SK-N-SH treated with all-trans-retinoic acid at 6 μM for 48 hours (cell line): ENCODE measurements around the gene GID4.
A peak's percentile ranks its signal among the peaks of the same experiment; 100 is the strongest.

ENCODE experiments used
- ATAC-seq: fragments of 200-7000 bp; cut with Tn5 transposase; 3 replicates; pipeline ENCODE4 v1.9.1; 2020; ENCODE audit warnings: mild to moderate bottlenecking, moderate library complexity
- ARNTL ChIP-seq: fragments of 450-650 bp; formaldehyde crosslinking; IDR thresholded peaks from 2 replicates; pipeline ENCODE4 v1.5.0; 2020; ENCODE audit warnings: low read depth, mild to moderate bottlenecking, moderate library complexity, borderline replicate concordance
- BACH2 ChIP-seq: fragments of 250-450 bp; sonication (Bioruptor Pico); IDR thresholded peaks from 2 replicates; pipeline ENCODE4 v1.9.0; 2021; ENCODE audit warnings: mild to moderate bottlenecking, borderline replicate concordance
- CREB5 ChIP-seq: fragments of 250-450 bp; sonication (Bioruptor Pico); IDR thresholded peaks from 2 replicates; pipeline ENCODE4 v1.5.1; 2020; ENCODE audit warnings: low read depth, mild to moderate bottlenecking, moderate library complexity
- CSDC2 ChIP-seq: fragments of 250-450 bp; sonication (Bioruptor Pico); IDR thresholded peaks from 2 replicates; pipeline ENCODE4 v1.5.0; 2020; ENCODE audit warnings: mild to moderate bottlenecking, moderate library complexity
- CSRNP3 ChIP-seq: fragments of 250-450 bp; sonication (Bioruptor Pico); IDR thresholded peaks from 2 replicates; pipeline ENCODE4 v1.5.1; 2021; ENCODE audit warnings: mild to moderate bottlenecking, moderate library complexity
- ESRRG ChIP-seq: fragments of 250-450 bp; sonication (Bioruptor Pico); IDR thresholded peaks from 2 replicates; pipeline ENCODE4 v1.6.1; 2021; ENCODE audit warnings: mild to moderate bottlenecking
- GLIS3 ChIP-seq: fragments of 250-450 bp; sonication (Bioruptor Pico); IDR thresholded peaks from 2 replicates; pipeline ENCODE4 v1.5.0; 2020; ENCODE audit warnings: mild to moderate bottlenecking, moderate library complexity
- ISL1 ChIP-seq: fragments of 250-450 bp; sonication (Bioruptor Pico); IDR thresholded peaks from 2 replicates; pipeline ENCODE4 v2.1.2; 2022; ENCODE audit warnings: mild to moderate bottlenecking, moderate library complexity
- OSR1 ChIP-seq: fragments of 250-450 bp; sonication (Bioruptor Pico); IDR thresholded peaks from 2 replicates; pipeline ENCODE4 v1.8.0; 2022; ENCODE audit warnings: moderate library complexity, mild to moderate bottlenecking, inconsistent platforms
- POU6F1 ChIP-seq: fragments of 250-450 bp; sonication (Bioruptor Pico); IDR thresholded peaks from 2 replicates; pipeline ENCODE4 v1.8.0; 2021; ENCODE audit warnings: low read depth, mild to moderate bottlenecking, moderate library complexity, borderline replicate concordance
- PPARA ChIP-seq: fragments of 250-450 bp; sonication (Bioruptor Pico); IDR thresholded peaks from 2 replicates; pipeline ENCODE4 v1.5.0; 2020; ENCODE audit warnings: mild to moderate bottlenecking, borderline replicate concordance
- RARB ChIP-seq: fragments of 250-450 bp; sonication (Bioruptor Pico); IDR thresholded peaks from 2 replicates; pipeline ENCODE4 v1.8.0; 2021; ENCODE audit warnings: mild to moderate bottlenecking, moderate library complexity
- SNAI2 ChIP-seq: fragments of 250-450 bp; sonication (Bioruptor Pico); IDR thresholded peaks from 2 replicates; pipeline ENCODE4 v1.5.0; 2020; ENCODE audit warnings: mild to moderate bottlenecking, moderate library complexity
- TCF4 ChIP-seq: fragments of 250-450 bp; sonication (Bioruptor Pico); IDR thresholded peaks from 2 replicates; pipeline ENCODE4 v1.8.0; 2021; ENCODE audit warnings: mild to moderate bottlenecking, moderate library complexity, borderline replicate concordance
- TOX ChIP-seq: fragments of 250-450 bp; sonication (Bioruptor Pico); IDR thresholded peaks from 2 replicates; pipeline ENCODE4 v1.8.0; 2021; ENCODE audit warnings: mild to moderate bottlenecking, moderate library complexity, borderline replicate concordance
- TSHZ2 ChIP-seq: fragments of 250-450 bp; sonication (Bioruptor Pico); IDR thresholded peaks from 2 replicates; pipeline ENCODE4 v1.5.0; 2020; ENCODE audit warnings: mild to moderate bottlenecking, moderate library complexity
- ZC3H10 ChIP-seq: fragments of 250-450 bp; sonication (Bioruptor Pico); IDR thresholded peaks from 2 replicates; pipeline ENCODE4 v1.5.1; 2021; ENCODE audit warnings: mild to moderate bottlenecking, moderate library complexity
- ZFP3 ChIP-seq: fragments of 250-450 bp; sonication (Bioruptor Pico); IDR thresholded peaks from 2 replicates; pipeline ENCODE4 v1.5.0; 2020; ENCODE audit warnings: mild to moderate bottlenecking, moderate library complexity
- ZFP30 ChIP-seq: fragments of 450-650 bp; formaldehyde crosslinking; IDR thresholded peaks from 2 replicates; pipeline ENCODE4 v1.5.0; 2022; ENCODE audit warnings: mild to moderate bottlenecking, moderate library complexity
- ZNF565 ChIP-seq: fragments of 450-650 bp; formaldehyde crosslinking; conservative IDR thresholded peaks from 2 replicates; pipeline ENCODE4 v1.5.0; 2020; ENCODE audit warnings: low read depth, mild to moderate bottlenecking, moderate library complexity
- ZNF70 ChIP-seq: fragments of 450-650 bp; formaldehyde crosslinking; IDR thresholded peaks from 2 replicates; pipeline ENCODE4 v1.5.0; 2020; ENCODE audit warnings: mild to moderate bottlenecking, moderate library complexity
- ZNF8 ChIP-seq: fragments of 450-650 bp; formaldehyde crosslinking; IDR thresholded peaks from 2 replicates; pipeline ENCODE4 v1.5.0; 2020; ENCODE audit warnings: mild to moderate bottlenecking, moderate library complexity

The GID4 gene

GRCh38 chr17:18093616-18094408 lies 54.6 kb downstream of the GID4 start:
- ATAC-seq = peak; percentile 79
- TF ChIP-seq ESRRG (CRISPR knock-in tag) (no peak), TCF4 (CRISPR knock-in tag) (no peak), ZNF8 (CRISPR knock-in tag) (no peak), ZFP3 (no peak), ZNF565 (CRISPR knock-in tag) (no peak), CSDC2 (CRISPR knock-in tag) (no peak), ISL1 (CRISPR knock-in tag) (no peak), RARB (no peak)

GRCh38 chr17:18094409-18094807 lies 55.2 kb downstream of the GID4 start:
- TF ChIP-seq ISL1 (CRISPR knock-in tag) = no peak
- no peak for ATAC-seq

GRCh38 chr17:18099516-18099915 lies 60.3 kb downstream of the GID4 start:
- TF ChIP-seq ZNF8 (CRISPR knock-in tag) (no peak), BACH2 (CRISPR knock-in tag) (no peak), ZFP30 (no peak), CREB5 (CRISPR knock-in tag) (no peak), RARB (no peak), TOX (CRISPR knock-in tag) (no peak), ZNF565 (CRISPR knock-in tag) (no peak), ESRRG (CRISPR knock-in tag) (no peak), ZC3H10 (CRISPR knock-in tag) (no peak)
- no peak for ATAC-seq

- TF ChIP-seq SNAI2 (CRISPR knock-in tag) = no peak
- TF ChIP-seq BACH2 (CRISPR knock-in tag) = no peak
These were observed 61.4 kb downstream of the GID4 start for GRCh38 chr17:18100616-18101015.

GRCh38 chr17:18101828-18102227 lies 62.6 kb downstream of the GID4 start:
- TF ChIP-seq BACH2 (CRISPR knock-in tag) (no peak), CSDC2 (CRISPR knock-in tag) (no peak), ISL1 (CRISPR knock-in tag) (no peak), ARNTL (CRISPR knock-in tag) (no peak), OSR1 (CRISPR knock-in tag) (no peak), ZFP30 (no peak), TCF4 (CRISPR knock-in tag) (no peak), ZFP3 (no peak), ZNF70 (CRISPR knock-in tag) (no peak), TSHZ2 (CRISPR knock-in tag) (no peak), ESRRG (CRISPR knock-in tag) (no peak), SNAI2 (CRISPR knock-in tag) (no peak), ZNF565 (CRISPR knock-in tag) (no peak), ZC3H10 (CRISPR knock-in tag) (no peak), TOX (CRISPR knock-in tag) (no peak), POU6F1 (CRISPR knock-in tag) (no peak), PPARA (CRISPR knock-in tag) (no peak), GLIS3 (no peak), CSRNP3 (CRISPR knock-in tag) (no peak), ZNF8 (CRISPR knock-in tag) (no peak)
- TF ChIP-seq, all 23 proteins: peak for 0

More at GRCh38 chr17:18100616-18101015, 61.4 kb downstream of the GID4 start:
- ATAC-seq = no peak; the same call in 2 of the 3 replicates

More at GRCh38 chr17:18101828-18102227, 62.6 kb downstream of the GID4 start:
- ATAC-seq = no peak
